CD14-positive monocyte (primary cell): ENCODE results near the gene DMBT1. TPM values are rescaled to one million over a fixed set of nuclear protein-coding genes. Genes with fewer than 3 reads are reported as not detected.

ENCODE experiments used
- DNase-seq, 3 donors: peaks; one replicate each; pipeline ENCODE4 v3.0.0-alpha.2; 2011 to 2022
- H2AFZ ChIP-seq: 2 replicates; pipeline ENCODE4 v1.6.0; 2012; ENCODE audit warnings: mild to moderate bottlenecking, low read depth, low read length, inconsistent platforms; ENCODE audit not compliant: insufficient read depth, poor library complexity, severe bottlenecking
- H3K27ac ChIP-seq, 2 donors: 1 replicate in 1 of 2; 2 replicates in 1 of 2; pipeline ENCODE4 v1.5.1; 2012 to 2013; ENCODE audit warnings: low read length in 2 of 2, control low read depth in 1 of 2, inconsistent platforms in 1 of 2, low read depth in 1 of 2, mild to moderate bottlenecking in 1 of 2
- H3K27me3 ChIP-seq, 2 donors: one replicate each; pipeline versions ENCODE4 v1.6.0 to v1.6.1; 2011 to 2013; ENCODE audit warnings: low read length in 2 of 2; ENCODE audit not compliant: control insufficient read depth in 2 of 2, insufficient read depth in 2 of 2
- H3K36me3 ChIP-seq, 2 donors: replicated peaks in 1 of 2; 1 replicate in 1 of 2; 2 replicates in 1 of 2; pipeline versions ENCODE4 v1.5.1 to v1.6.1; 2012 to 2013; ENCODE audit warnings: low read length in 2 of 2, control low read depth in 1 of 2, inconsistent platforms in 1 of 2, mild to moderate bottlenecking in 1 of 2; ENCODE audit not compliant: insufficient read depth in 2 of 2, control insufficient read depth in 1 of 2
- H3K4me1 ChIP-seq, 2 donors: 1 replicate in 1 of 2; 2 replicates in 1 of 2; pipeline versions ENCODE4 v1.5.1 to v1.6.1; 2012 to 2013; ENCODE audit warnings: low read length in 2 of 2, control low read depth in 1 of 2, inconsistent platforms in 1 of 2, mild to moderate bottlenecking in 1 of 2, moderate library complexity in 1 of 2; ENCODE audit not compliant: insufficient read depth in 2 of 2, control insufficient read depth in 1 of 2
- H3K4me2 ChIP-seq: replicated peaks from 2 replicates; pipeline ENCODE3; 2012; ENCODE audit warnings: low read length, moderate library complexity, mild to moderate bottlenecking; ENCODE audit not compliant: poor library complexity, severe bottlenecking; ENCODE audit errors: extremely low read depth
- H3K4me3 ChIP-seq, 3 experiments: fragments of 200-600 bp in 1 of 3; sonication (generic) in 1 of 3; replicated peaks in 1 of 3; 1 replicate in 2 of 3; 2 replicates in 1 of 3; pipeline ENCODE4 v1.5.1; 2011 to 2013; ENCODE audit warnings: low read length in 3 of 3, mild to moderate bottlenecking in 3 of 3, control low read depth in 2 of 3, low read depth in 2 of 3, inconsistent platforms in 1 of 3, moderate library complexity in 1 of 3
- H3K79me2 ChIP-seq: 2 replicates; pipeline ENCODE4 v1.6.0; 2012; ENCODE audit warnings: mild to moderate bottlenecking, control low read depth, inconsistent platforms, low read length, moderate library complexity; ENCODE audit not compliant: insufficient read depth
- H3K9ac ChIP-seq: 2 replicates; pipeline ENCODE4 v1.6.0; 2017; ENCODE audit warnings: low read length, mild to moderate bottlenecking; ENCODE audit not compliant: insufficient read depth, poor library complexity, severe bottlenecking
- H3K9me3 ChIP-seq, 2 donors: replicated peaks in 1 of 2; 1 replicate in 1 of 2; 2 replicates in 1 of 2; pipeline versions ENCODE4 v1.5.1 to v1.6.1; 2012 to 2013; ENCODE audit warnings: low read length in 2 of 2, control low read depth in 1 of 2; ENCODE audit not compliant: control insufficient read depth in 1 of 2, insufficient read depth in 1 of 2
- H4K20me1 ChIP-seq: 2 replicates; pipeline ENCODE4 v1.6.0; 2012; ENCODE audit warnings: mild to moderate bottlenecking, low read length, control low read depth, moderate library complexity; ENCODE audit not compliant: insufficient read depth
- H3K27ac Mint-ChIP-seq, 7 donors: one replicate each; pipeline ENCODE4 v1.8.0; 2020; ENCODE audit warnings: mild to moderate bottlenecking in 7 of 7, mixed read lengths in 7 of 7, moderate library complexity in 6 of 7, inconsistent platforms in 2 of 7
- H3K27me3 Mint-ChIP-seq, 3 donors: one replicate each; pipeline ENCODE4 v1.8.0; 2021 to 2022; ENCODE audit warnings: low read depth in 3 of 3, mild to moderate bottlenecking in 3 of 3, mixed read lengths in 3 of 3, moderate library complexity in 3 of 3, inconsistent platforms in 1 of 3
- H3K36me3 Mint-ChIP-seq, 2 donors: one replicate each; pipeline ENCODE4 v1.8.0; 2020; ENCODE audit warnings: mixed read lengths in 2 of 2, inconsistent platforms in 1 of 2, mild to moderate bottlenecking in 1 of 2
- H3K4me1 Mint-ChIP-seq: one replicate; pipeline ENCODE4 v1.8.0; 2020; ENCODE audit warnings: mild to moderate bottlenecking, mixed read lengths
- H3K4me3 Mint-ChIP-seq, 2 donors: one replicate each; pipeline ENCODE4 v1.8.0; 2020; ENCODE audit warnings: mild to moderate bottlenecking in 2 of 2, mixed read lengths in 2 of 2, moderate library complexity in 1 of 2
- H3K9me3 Mint-ChIP-seq, 7 donors: one replicate each; pipeline ENCODE4 v1.8.0; 2020 to 2022; ENCODE audit warnings: mixed read lengths in 7 of 7, mild to moderate bottlenecking in 6 of 7, moderate library complexity in 6 of 7, inconsistent platforms in 2 of 7
- CTCF ChIP-seq: fragments of 200-600 bp; IDR thresholded peaks from one replicate; pipeline ENCODE4 v1.8.0; 2022; ENCODE audit warnings: antibody characterized with exemption, mild to moderate bottlenecking
- WGBS: methylation state at CpG from one replicate; pipeline ENCODE4 v1.1.5; 2013; ENCODE audit warnings: missing lambda C conversion rate; ENCODE audit not compliant: insufficient coverage; 5-methylcytosine and 5-hydroxymethylcytosine counted together
- intact Hi-C, 2 donors: fragments of 100-400 bp; cut with micrococcal nuclease; formaldehyde crosslinking; loops; one replicate each; pipeline versions ENCODE4 v1.15.0 to v1.15.1; 2023
- polyA plus RNA-seq, 3 donors: library from polyadenylated mRNA; depleted of rRNA in 1 of 3; unstranded in 2 of 3; stranded (reverse) in 1 of 3; fragments of 300-500 nt in 2 of 3; fragments of >200 nt in 1 of 3; fragmentation: Illumina TruSeq in 2 of 3; gene quantifications; 1 replicate in 2 of 3; 2 replicates in 1 of 3; pipeline ENCODE4 v1.2.3, GENCODE V29; 2012 to 2021

Gene DMBT1
- polyA plus RNA-seq, 3 donors, result not detected

- no peak for TF ChIP-seq CTCF
- no peak overlapping the region for H3K9ac ChIP-seq
- H3K4me1 ChIP-seq, result no peaks in the 10 kb centered on the region
- H3K36me3 ChIP-seq, result no peaks in the 10 kb centered on the region
- no peak overlapping the region for H3K4me3 ChIP-seq
- no peak overlapping the region for H3K27ac ChIP-seq
- H2AFZ ChIP-seq, result no peak overlapping the region
- peaks cover 0 to 6% (median 1%) of the 10 kb centered on the region in 7 donors for H3K9me3 Mint-ChIP-seq
- peaks cover 11% of the 10 kb centered on the region for H3K4me1 Mint-ChIP-seq
- no peak overlapping the region for H3K4me3 Mint-ChIP-seq
- H3K27me3 ChIP-seq, result peaks cover 4 to 23% of the 10 kb centered on the region in 2 donors
- no peaks in the 10 kb centered on the region for H3K36me3 Mint-ChIP-seq
- WGBS, result 60% methylated on average over 1 of the region's 3 CpGs
- H3K79me2 ChIP-seq, result no peaks in the 10 kb centered on the region
- no peak for DNase-seq
- H4K20me1 ChIP-seq, result no peaks in the 10 kb centered on the region
- intact Hi-C loops, result no loop called here
- no peaks in the 10 kb centered on the region for H3K9me3 ChIP-seq
- H3K4me2 ChIP-seq, result no peak overlapping the region
- H3K27me3 Mint-ChIP-seq, result peaks cover 22 to 37% (median 27%) of the 10 kb centered on the region in 3 donors
- no peak overlapping the region for H3K27ac Mint-ChIP-seq
Observed at GRCh38 chr10:122531939-122532338, 28.6 kb upstream of the DMBT1 start.

- Histone ChIP-seq H3K9me3 (no peaks in the 10 kb centered on the region), H3K36me3 (no peaks in the 10 kb centered on the region), H4K20me1 (no peaks in the 10 kb centered on the region), H3K79me2 (no peaks in the 10 kb centered on the region), H3K27ac (no peak overlapping the region), H2AFZ (no peak overlapping the region), H3K4me3 (no peak overlapping the region), H3K9ac (no peak overlapping the region), H3K4me1 (no peaks in the 10 kb centered on the region), H3K4me2 (no peak overlapping the region), H3K27me3 (peaks cover 4 to 23% of the 10 kb centered on the region in 2 donors)
- no peak for TF ChIP-seq CTCF
- Mint-ChIP-seq H3K4me1 (peaks cover 11% of the 10 kb centered on the region), H3K36me3 (no peaks in the 10 kb centered on the region), H3K4me3 (no peak overlapping the region), H3K27me3 (peaks cover 26 to 34% (median 27%) of the 10 kb centered on the region in 3 donors), H3K9me3 (peaks cover 0 to 8% (median 1%) of the 10 kb centered on the region in 7 donors), H3K27ac (no peak overlapping the region)
- intact Hi-C loops, result no loop called here
- 100% methylated on average over 1 of the region's 6 CpGs for WGBS
- DNase-seq, result no peak
Observed at GRCh38 chr10:122532601-122533296, 27.8 kb upstream of the DMBT1 start.
